IMR-90 (cell line): ENCODE results near the gene EDN3. TPM values are rescaled to one million over a fixed set of nuclear protein-coding genes. Genes with fewer than 3 reads are reported as not detected.

Source experiments
- ATAC-seq: fragments of 200-7000 bp; cut with Tn5 transposase; 2 replicates; pipeline ENCODE4 v1.9.1; 2020; ENCODE audit warnings: low read depth, mild to moderate bottlenecking, moderate library complexity
- BruUV-seq: library from RNA; stranded (reverse); fragments of 400-500 nt; replicated peaks from 2 replicates; lab custom pipeline; 2021; lab: Mats Ljungman, UMichigan
- CTCF ChIA-PET: fragments of 300-600 bp; formaldehyde crosslinking; extraction: SDS; loops from one replicate; lab custom pipeline; 2021; ENCODE audit warnings: antibody characterized with exemption; lab: Yijun Ruan, JAX
- POLR2A ChIA-PET: fragments of 300-600 bp; sonication (Branson Sonifier 250); formaldehyde crosslinking; loops from one replicate; lab custom pipeline; 2022; ENCODE audit warnings: antibody characterized with exemption; ENCODE audit not compliant: unreplicated experiment; lab: Charles Lee
- DNase-seq: peaks from one replicate; pipeline ENCODE4 v3.0.0; 2013
- H2AFZ ChIP-seq: replicated peaks from 2 replicates; pipeline ENCODE3; 2013; ENCODE audit warnings: low read length, mild to moderate bottlenecking; ENCODE audit not compliant: poor library complexity
- H2AK5ac ChIP-seq: 2 replicates; pipeline ENCODE4 v1.6.1; 2013; ENCODE audit warnings: low read depth, low read length, inconsistent platforms
- H2AK9ac ChIP-seq: replicated peaks from 2 replicates; pipeline ENCODE3; 2013; ENCODE audit warnings: mild to moderate bottlenecking, low read depth, low read length, moderate library complexity; ENCODE audit not compliant: poor library complexity
- H2BK120ac ChIP-seq: 2 replicates; pipeline ENCODE4 v1.6.1; 2013; ENCODE audit warnings: low read depth, low read length, inconsistent platforms
- H2BK15ac ChIP-seq: 3 replicates; pipeline ENCODE4 v1.6.1; 2013; ENCODE audit warnings: low read depth, low read length, inconsistent platforms
- H2BK20ac ChIP-seq: 2 replicates; pipeline ENCODE4 v1.6.1; 2013; ENCODE audit warnings: low read depth, mild to moderate bottlenecking, inconsistent platforms, low read length, moderate library complexity
- H2BK5ac ChIP-seq: 2 replicates; pipeline ENCODE4 v1.6.1; 2013; ENCODE audit warnings: mild to moderate bottlenecking, low read depth, low read length, inconsistent platforms; ENCODE audit not compliant: poor library complexity, severe bottlenecking
- H3K14ac ChIP-seq: replicated peaks from 2 replicates; pipeline ENCODE4 v1.6.1; 2013; ENCODE audit warnings: low read depth, low read length, inconsistent platforms
- H3K18ac ChIP-seq: 2 replicates; pipeline ENCODE4 v1.6.1; 2013; ENCODE audit warnings: low read depth, low read length, control low read depth
- H3K23ac ChIP-seq: 2 replicates; pipeline ENCODE4 v1.6.1; 2013; ENCODE audit warnings: low read depth, low read length, inconsistent platforms
- H3K27ac ChIP-seq: 2 replicates; pipeline ENCODE4 v1.5.1; 2013; ENCODE audit warnings: mild to moderate bottlenecking, control low read depth, low read length; ENCODE audit not compliant: insufficient read depth
- H3K27me3 ChIP-seq: 2 replicates; pipeline ENCODE4 v1.6.1; 2013; ENCODE audit warnings: low read length; ENCODE audit not compliant: control insufficient read depth, insufficient read depth
- H3K36me3 ChIP-seq: 2 replicates; pipeline ENCODE4 v1.6.1; 2013; ENCODE audit warnings: low read length, mixed read lengths; ENCODE audit not compliant: control insufficient read depth, insufficient read depth
- H3K4ac ChIP-seq: 2 replicates; pipeline ENCODE4 v1.6.1; 2013; ENCODE audit warnings: low read depth, low read length, inconsistent platforms
- H3K4me1 ChIP-seq: 2 replicates; pipeline ENCODE4 v1.6.1; 2013; ENCODE audit warnings: low read length, mixed read lengths; ENCODE audit not compliant: control insufficient read depth, insufficient read depth
- H3K4me2 ChIP-seq: 2 replicates; pipeline ENCODE4 v1.6.1; 2013; ENCODE audit warnings: low read depth, mild to moderate bottlenecking, control low read depth, low read length, moderate library complexity
- H3K4me3 ChIP-seq: 2 replicates; pipeline ENCODE4 v1.5.1; 2013; ENCODE audit warnings: low read depth, mild to moderate bottlenecking, control low read depth, low read length, moderate library complexity; ENCODE audit not compliant: insufficient read depth
- H3K56ac ChIP-seq: 2 replicates; pipeline ENCODE4 v1.6.1; 2013; ENCODE audit warnings: low read length, inconsistent platforms; ENCODE audit not compliant: insufficient read depth; ENCODE audit errors: extremely low read depth
- H3K79me1 ChIP-seq, 2 experiments: 2 replicates each; pipeline ENCODE4 v1.6.1; 2013; ENCODE audit warnings: low read length in 2 of 2, inconsistent platforms in 1 of 2, low read depth in 1 of 2
- H3K9ac ChIP-seq: 2 replicates; pipeline ENCODE4 v1.6.1; 2013; ENCODE audit warnings: low read depth, low read length, control low read depth
- H3K9me1 ChIP-seq: 2 replicates; pipeline ENCODE4 v1.6.1; 2013; ENCODE audit warnings: low read length, inconsistent platforms; ENCODE audit not compliant: insufficient read depth
- H3K9me3 ChIP-seq: 2 replicates; pipeline ENCODE4 v1.6.1; 2013; ENCODE audit warnings: low read length; ENCODE audit not compliant: control insufficient read depth, insufficient read depth
- H4K20me1 ChIP-seq: 2 replicates; pipeline ENCODE4 v1.6.1; 2013; ENCODE audit warnings: low read length, inconsistent platforms; ENCODE audit not compliant: insufficient read depth
- H4K5ac ChIP-seq: 2 replicates; pipeline ENCODE4 v1.6.1; 2013; ENCODE audit warnings: mild to moderate bottlenecking, low read depth, low read length, control low read depth
- H4K8ac ChIP-seq, 2 experiments: 2 replicates each; pipeline ENCODE4 v1.6.1; 2013; ENCODE audit warnings: low read depth in 2 of 2, low read length in 2 of 2, control low read depth in 1 of 2, inconsistent platforms in 1 of 2
- H4K91ac ChIP-seq: 2 replicates; pipeline ENCODE4 v1.6.1; 2013; ENCODE audit warnings: low read depth, low read length, inconsistent platforms; ENCODE audit not compliant: insufficient read depth
- BHLHE40 ChIP-seq: fragments of 150-350 bp; IDR thresholded peaks from 2 replicates; pipeline ENCODE4 v1.6.1; 2016; ENCODE audit warnings: mild to moderate bottlenecking, low read depth, low read length
- CEBPB ChIP-seq: IDR thresholded peaks from 2 replicates; pipeline ENCODE4 v1.6.1; 2012; ENCODE audit warnings: low read depth, low read length, improper control_type of control experiment
- CHD1 ChIP-seq: IDR thresholded peaks from 2 replicates; pipeline ENCODE4 v1.6.1; 2012; ENCODE audit warnings: low read depth, low read length, improper control_type of control experiment
- CTCF ChIP-seq: conservative IDR thresholded peaks from 2 replicates; pipeline ENCODE4 v1.5.1; 2012; ENCODE audit warnings: mild to moderate bottlenecking, low read depth, low read length, improper control_type of control experiment
- MAFK ChIP-seq: IDR thresholded peaks from 2 replicates; pipeline ENCODE4 v1.6.1; 2012; ENCODE audit warnings: low read depth, low read length, improper control_type of control experiment
- MAZ ChIP-seq: IDR thresholded peaks from 2 replicates; pipeline ENCODE4 v1.6.1; 2012; ENCODE audit warnings: low read depth, mild to moderate bottlenecking, low read length, improper control_type of control experiment, moderate library complexity, borderline replicate concordance
- MXI1 ChIP-seq: IDR thresholded peaks from 2 replicates; pipeline ENCODE4 v1.6.1; 2012; ENCODE audit warnings: low read depth, mild to moderate bottlenecking, low read length, moderate library complexity, borderline replicate concordance
- NFE2L2 ChIP-seq: fragments of 150-350 bp; IDR thresholded peaks from 2 replicates; pipeline ENCODE4 v1.6.1; 2016; ENCODE audit warnings: low read depth, mild to moderate bottlenecking, low read length
- POLR2A ChIP-seq: IDR thresholded peaks from 2 replicates; pipeline ENCODE4 v1.6.1; 2012; ENCODE audit warnings: mild to moderate bottlenecking, low read depth, low read length
- RAD21 ChIP-seq: IDR thresholded peaks from 2 replicates; pipeline ENCODE4 v1.6.1; 2012; ENCODE audit warnings: low read length, improper control_type of control experiment
- RCOR1 ChIP-seq: IDR thresholded peaks from 2 replicates; pipeline ENCODE4 v1.6.1; 2012; ENCODE audit warnings: mild to moderate bottlenecking, low read length, improper control_type of control experiment; ENCODE audit not compliant: insufficient replicate concordance
- RFX5 ChIP-seq: IDR thresholded peaks from 2 replicates; pipeline ENCODE4 v1.8.0; 2012; ENCODE audit warnings: low read depth, mild to moderate bottlenecking, low read length, moderate library complexity
- SMC3 ChIP-seq: fragments of 150-350 bp; IDR thresholded peaks from 2 replicates; pipeline ENCODE4 v1.6.1; 2016; ENCODE audit warnings: low read depth, mild to moderate bottlenecking, antibody characterized with exemption, low read length, moderate library complexity
- USF2 ChIP-seq: fragments of 150-350 bp; IDR thresholded peaks from 2 replicates; pipeline ENCODE4 v1.6.1; 2017; ENCODE audit warnings: mild to moderate bottlenecking, antibody characterized with exemption, low read length, low read depth
- WGBS, 2 experiments: methylation state at CpG; one replicate each; pipeline versions ENCODE4 v1.1.5 to v1.1.7; 2013; ENCODE audit warnings: missing lambda C conversion rate in 2 of 2; ENCODE audit not compliant: insufficient read length in 1 of 2; ENCODE audit errors: extremely low coverage in 2 of 2; 5-methylcytosine and 5-hydroxymethylcytosine counted together
- dilution Hi-C: fragments of 300-500 bp; cut with HindIII; formaldehyde crosslinking; loops from one replicate; pipeline ENCODE4 v1.14.3; 2018; ENCODE audit warnings: low sequenced_read_pairs; ENCODE audit not compliant: unreplicated experiment
- in situ Hi-C: fragments of 300-500 bp; cut with MboI; formaldehyde crosslinking; loops from 3 replicates; pipeline ENCODE4 v1.14.3; 2019; ENCODE audit warnings: low sequenced_read_pairs, inconsistent platforms, mixed read lengths
- intact Hi-C: fragments of 100-400 bp; cut with micrococcal nuclease; formaldehyde crosslinking; loops from 2 replicates; pipeline ENCODE4 v1.10.0; 2022
- polyA plus RNA-seq, 3 experiments: library from polyadenylated mRNA; depleted of rRNA; stranded (reverse); fragments of >200 nt; gene quantifications; 2 replicates each; pipeline ENCODE4 v1.2.3, GENCODE V29; 2012; ENCODE audit warnings: low replicate concordance in 1 of 3
- total RNA-seq: library from RNA; depleted of rRNA; stranded (reverse); fragments of >200 nt; gene quantifications from 2 replicates; pipeline ENCODE4 v1.2.3, GENCODE V29; 2012

The EDN3 gene
- total and polyA plus RNA-seq, 2 of the 4 experiments (the other 2 are of a cell fraction), result not detected

- Histone ChIP-seq H3K4me1 (no peaks in the 10 kb centered on the region), H3K36me3 (no peaks in the 10 kb centered on the region), H3K18ac (no peak overlapping the region), H3K9ac (no peak overlapping the region), H2BK20ac (no peak overlapping the region), H2AK5ac (no peak overlapping the region), H3K56ac (no peak overlapping the region), H4K8ac (no peak overlapping the region), H4K20me1 (no peaks in the 10 kb centered on the region), H3K4me2 (no peak overlapping the region), H2AK9ac (no peak overlapping the region), H3K27me3 (no peaks in the 10 kb centered on the region), H3K9me3 (no peaks in the 10 kb centered on the region; the same call in 1 of the 2 replicates), H4K91ac (no peak overlapping the region), H2BK120ac (no peak overlapping the region), H3K9me1 (no peaks in the 10 kb centered on the region), H3K27ac (no peak overlapping the region), H3K14ac (no peak overlapping the region), H3K4me3 (no peak overlapping the region), H2AFZ (no peak overlapping the region), H2BK5ac (no peak overlapping the region), H2BK15ac (no peak overlapping the region), H3K4ac (no peak overlapping the region), H3K79me1 (no peaks in the 10 kb centered on the region), H3K23ac (no peak overlapping the region), H4K5ac (no peak overlapping the region)
- DNase-seq (no peak), ATAC-seq (no peak)
- intact Hi-C loops (no loop called here), dilution Hi-C loops (no loop called here), in situ Hi-C loops (no loop called here)
- no TSS peak for BruUV-seq
- TF ChIP-seq CEBPB (no peak), RAD21 (no peak), MAZ (no peak), RCOR1 (no peak), RFX5 (no peak), SMC3 (no peak), POLR2A (no peak), NFE2L2 (no peak), BHLHE40 (no peak), USF2 (no peak), CTCF (no peak), MAFK (no peak), MXI1 (no peak), CHD1 (no peak)
- ChIA-PET CTCF (no interaction called here), POLR2A (no interaction called here)
- 14% methylated on average over 1 of the region's 9 CpGs; no CpG with 5 or more reads in 1 of the 2 experiments for WGBS, 2 experiments
Measured at GRCh38 chr20:59322081-59322480, 21.7 kb downstream of the EDN3 start.
